ENCODE results near the gene FSTL4. TPM values are rescaled to one million over a fixed set of nuclear protein-coding genes. Genes with fewer than 3 reads are reported as not detected.

FSTL4 gene
- polyA plus RNA-seq, 3 donors: 0.42 to 1.2 (median 0.94) TPM

GRCh38 chr5:133613184-133613583, 843 bp upstream of the FSTL4 start:
- DNase-seq (ENCODE audit: extremely low read depth in 1 of 11, low read depth in 9 of 11, low spot score in 4 of 11): no peak

GRCh38 chr5:133611357-133612248, 738 bp downstream of the FSTL4 start:
- no peak for DNase-seq (ENCODE audit: extremely low read depth in 1 of 11, low read depth in 9 of 11, low spot score in 4 of 11)

- peak in 10 of 11 donors; percentile 38 to 65 (median 59) for DNase-seq (ENCODE audit: extremely low read depth in 1 of 11, low read depth in 9 of 11, low spot score in 4 of 11)
Measured at GRCh38 chr5:133610489-133611356, 1.6 kb downstream of the FSTL4 start.

DNA sequence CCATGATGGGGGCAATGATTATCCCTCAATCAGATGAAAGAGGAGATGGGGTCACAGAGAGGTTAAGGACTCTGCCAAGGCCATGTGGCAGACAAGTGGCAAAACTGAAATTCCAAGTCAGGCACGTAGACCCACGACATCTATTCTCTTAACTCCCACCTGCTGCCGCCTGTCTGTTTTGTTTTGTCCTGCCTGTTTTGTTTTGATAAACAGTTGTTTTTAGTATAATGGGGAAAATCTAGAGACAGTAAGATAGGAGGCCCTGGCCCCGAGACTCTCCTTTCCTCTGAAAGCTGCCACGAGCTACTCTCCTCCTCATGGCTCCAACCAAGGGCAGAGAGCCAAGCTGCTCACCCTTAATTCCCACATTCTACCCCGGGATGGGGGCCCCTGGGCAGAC, 4.9 kb downstream of the FSTL4 start:
- DNase-seq (ENCODE audit: extremely low read depth in 1 of 11, low read depth in 9 of 11, low spot score in 4 of 11): no peak

DNA sequence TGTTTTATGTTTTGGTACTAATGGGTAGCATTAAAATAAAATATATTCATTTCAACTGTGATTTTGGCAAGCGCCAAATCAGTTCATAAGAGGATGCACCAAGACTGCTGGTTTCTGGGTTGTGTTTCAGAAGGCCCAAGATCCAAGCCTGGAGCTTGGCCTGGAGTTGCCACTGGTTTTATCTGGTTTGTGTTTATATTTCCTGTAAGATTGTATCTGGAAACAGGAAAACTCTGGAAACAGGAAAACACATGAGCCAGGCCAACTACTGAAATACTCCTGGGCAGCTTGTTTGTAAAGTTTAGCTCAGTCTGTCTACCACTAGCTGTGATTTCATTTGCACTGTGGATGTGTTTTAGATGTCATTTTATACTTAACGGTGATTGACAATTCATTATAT, 5.5 kb downstream of the FSTL4 start:
- no peak for DNase-seq (ENCODE audit: extremely low read depth in 1 of 11, low read depth in 9 of 11, low spot score in 4 of 11)

- no peak for DNase-seq (ENCODE audit: extremely low read depth in 1 of 11, low read depth in 9 of 11, low spot score in 4 of 11)
Measured at GRCh38 chr5:133605323-133605722, 7.0 kb downstream of the FSTL4 start.

DNA sequence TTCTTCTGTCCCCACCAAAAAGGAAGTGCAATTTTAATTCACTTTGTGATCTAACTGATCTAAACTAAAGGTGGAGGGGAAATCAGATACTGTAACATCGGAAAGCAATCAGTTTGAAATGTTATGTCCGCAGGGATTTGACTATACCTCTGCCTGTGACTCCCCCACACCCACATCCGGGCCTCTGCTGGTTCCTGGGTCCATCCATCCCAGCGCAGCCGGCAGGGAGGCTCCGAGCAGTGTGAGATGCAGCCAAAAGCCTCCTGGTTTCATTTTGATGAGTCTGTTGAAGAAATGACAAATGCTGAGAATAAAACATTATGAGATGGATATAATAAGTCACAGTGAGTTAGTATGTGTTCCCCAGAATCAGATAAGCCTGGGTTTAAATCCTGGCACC, 8.6 kb downstream of the FSTL4 start:
- DNase-seq (ENCODE audit: extremely low read depth in 1 of 11, low read depth in 9 of 11, low spot score in 4 of 11): no peak

DNA sequence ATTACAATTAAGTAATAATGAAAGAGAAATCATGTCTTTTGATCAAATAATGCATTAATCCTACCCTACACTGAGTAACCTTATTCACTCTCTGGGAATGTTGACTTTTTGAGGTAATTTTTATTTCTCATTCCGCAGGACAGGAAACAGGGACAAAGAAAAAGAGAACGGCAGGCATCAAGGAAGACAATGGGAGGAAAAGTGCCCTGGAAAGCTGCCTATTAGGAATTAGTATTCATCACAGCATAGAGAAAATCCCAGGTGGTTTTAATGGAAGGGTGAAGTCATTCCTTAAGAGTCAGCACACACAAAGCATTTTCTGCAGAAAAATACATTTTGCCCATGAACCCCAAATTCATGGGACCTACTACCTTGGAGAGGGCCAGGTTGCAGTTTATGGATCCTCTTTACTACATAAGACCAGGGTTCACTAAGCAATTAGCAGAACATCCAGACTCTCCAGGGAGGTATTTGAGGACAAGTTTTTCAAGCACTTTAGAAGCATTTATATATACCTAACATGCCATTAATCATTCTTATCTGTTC, 9.4 kb downstream of the FSTL4 start:
- DNase-seq (ENCODE audit: extremely low read depth in 1 of 11, low read depth in 9 of 11, low spot score in 4 of 11): no peak

- DNase-seq (ENCODE audit: extremely low read depth in 1 of 11, low read depth in 9 of 11, low spot score in 4 of 11): no peak
Measured at GRCh38 chr5:133599600-133599999, 12.7 kb downstream of the FSTL4 start.

GRCh38 chr5:133599044-133599443, 13.3 kb downstream of the FSTL4 start:
- DNase-seq (ENCODE audit: extremely low read depth in 1 of 11, low read depth in 9 of 11, low spot score in 4 of 11): no peak

DNA sequence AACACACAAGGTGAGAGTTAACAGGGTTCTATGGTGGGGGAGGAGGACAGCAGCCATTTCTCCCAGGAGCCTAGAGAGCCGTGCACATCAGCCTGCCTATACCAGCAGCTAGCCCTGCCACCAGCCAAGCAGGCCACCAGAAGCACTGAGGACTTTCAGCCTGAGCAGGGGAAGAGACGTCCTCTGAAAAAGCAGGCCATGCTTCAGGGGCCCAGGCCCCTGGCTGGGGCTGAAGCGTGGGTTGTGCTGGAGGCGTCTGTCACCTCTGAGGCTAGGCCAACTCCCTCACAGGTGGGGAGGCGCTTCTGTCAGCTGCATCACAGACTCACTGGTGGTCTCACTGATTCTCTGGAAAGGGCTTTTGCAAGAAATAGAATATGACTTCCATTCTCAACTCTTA, 16.3 kb downstream of the FSTL4 start:
- no peak for DNase-seq (ENCODE audit: extremely low read depth in 1 of 11, low read depth in 9 of 11, low spot score in 4 of 11)

- no peak for DNase-seq (ENCODE audit: extremely low read depth in 1 of 11, low read depth in 9 of 11, low spot score in 4 of 11)
Measured at GRCh38 chr5:133595465-133595864, 16.9 kb downstream of the FSTL4 start.

DNA sequence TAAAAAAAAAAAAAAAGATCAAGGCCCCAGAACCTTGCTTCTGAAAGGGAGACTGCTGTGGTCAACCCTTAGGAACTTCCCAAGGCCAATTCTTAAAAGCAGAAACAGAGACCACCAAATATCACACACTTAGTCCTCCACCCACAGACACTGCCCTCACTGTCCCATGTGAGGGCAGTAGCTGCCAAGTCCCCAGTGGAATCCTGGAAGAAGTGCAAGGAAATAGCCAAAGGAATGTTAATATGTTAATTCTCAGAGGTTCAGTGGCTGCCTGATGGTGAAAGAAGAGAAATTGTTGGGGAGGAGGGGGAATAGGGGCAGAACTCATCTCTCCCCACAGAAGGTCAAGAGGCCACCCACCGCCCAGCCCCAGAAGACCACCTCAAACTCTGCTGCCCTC, 23.1 kb downstream of the FSTL4 start:
- no peak for DNase-seq (ENCODE audit: extremely low read depth in 1 of 11, low read depth in 9 of 11, low spot score in 4 of 11)

GRCh38 chr5:133582971-133583370, 29.4 kb downstream of the FSTL4 start:
- no peak for DNase-seq (ENCODE audit: extremely low read depth in 1 of 11, low read depth in 9 of 11, low spot score in 4 of 11)

GRCh38 chr5:133581918-133582317, 30.4 kb downstream of the FSTL4 start:
- DNase-seq (ENCODE audit: extremely low read depth in 1 of 11, low read depth in 9 of 11, low spot score in 4 of 11): no peak

DNA sequence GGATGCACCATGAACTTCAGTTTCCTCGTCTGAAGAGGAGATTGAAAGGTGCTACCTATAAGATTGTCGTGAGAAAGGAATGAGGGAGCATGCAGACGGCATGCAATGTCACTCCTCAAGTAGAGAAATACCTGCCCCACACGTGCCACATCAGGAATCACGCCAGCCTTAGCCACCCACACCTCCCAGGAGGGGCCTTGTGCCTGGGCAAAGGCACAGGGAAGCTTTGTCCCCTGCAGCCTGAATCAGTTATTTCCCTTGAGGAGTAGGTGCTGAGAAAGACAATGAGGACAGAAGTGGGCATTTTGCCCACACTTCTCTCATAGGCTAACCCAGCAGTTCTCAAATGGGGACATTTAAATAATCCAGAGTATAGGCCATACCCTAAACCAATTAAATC, 31.0 kb downstream of the FSTL4 start:
- DNase-seq (ENCODE audit: extremely low read depth in 1 of 11, low read depth in 9 of 11, low spot score in 4 of 11): no peak

DNA sequence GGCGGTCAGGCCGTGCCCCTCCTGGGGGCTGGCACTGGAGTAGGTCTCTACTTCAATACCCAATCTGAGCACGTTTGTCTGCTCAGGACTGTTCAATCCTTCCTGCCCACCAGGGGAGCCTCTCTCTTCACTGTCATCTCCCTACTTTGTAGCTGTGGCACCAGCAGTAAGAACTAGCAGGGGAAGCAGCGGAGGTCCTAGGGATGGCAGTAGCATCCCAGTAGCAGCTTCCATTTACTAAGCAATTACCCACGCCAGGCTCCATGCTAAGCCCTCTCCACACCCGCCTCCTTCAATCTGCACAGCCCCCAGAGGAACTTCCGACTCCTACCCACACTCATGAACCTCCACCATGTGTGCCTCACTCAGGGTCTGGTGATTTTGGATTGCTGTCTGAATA, 31.7 kb downstream of the FSTL4 start:
- no peak for DNase-seq (ENCODE audit: extremely low read depth in 1 of 11, low read depth in 9 of 11, low spot score in 4 of 11)

GRCh38 chr5:133579766-133580165, 32.6 kb downstream of the FSTL4 start:
- no peak for DNase-seq (ENCODE audit: extremely low read depth in 1 of 11, low read depth in 9 of 11, low spot score in 4 of 11)

GRCh38 chr5:133569347-133569746, 43.0 kb downstream of the FSTL4 start:
- no peak for DNase-seq (ENCODE audit: extremely low read depth in 1 of 11, low read depth in 9 of 11, low spot score in 4 of 11)

DNA sequence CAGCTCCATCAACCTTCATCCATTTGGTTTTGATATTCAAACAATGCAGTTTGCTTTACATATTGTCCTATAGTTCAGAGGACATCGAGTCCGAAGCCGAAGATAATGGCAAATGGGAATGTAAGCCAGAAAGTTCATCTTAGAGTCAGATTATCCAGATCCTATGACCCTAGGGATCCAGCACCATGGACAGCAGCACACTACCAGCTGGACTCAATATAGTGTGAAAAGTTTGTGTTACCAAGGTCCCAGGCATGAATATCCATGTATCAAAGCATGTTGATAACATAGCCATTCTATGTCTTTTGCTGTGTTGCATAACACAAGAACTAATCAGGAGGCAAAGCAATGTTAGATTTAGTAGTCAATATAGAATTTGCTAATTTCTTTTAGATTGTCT, 46.3 kb downstream of the FSTL4 start:
- DNase-seq (ENCODE audit: extremely low read depth in 1 of 11, low read depth in 9 of 11, low spot score in 4 of 11): peak; percentile 17 to 64 (median 42)

Measured in renal cortex interstitium (tissue), 11 donors.